NCI-H146 treated with DMSO at 0.1 percent for 48 hours (cell line): Measurements from ENCODE around the gene ZNF891.

Experiments used
- DNase-seq: peaks from one replicate; lab custom pipeline; 2025; ENCODE audit not compliant: unreplicated experiment; lab: John Stamatoyannopoulos, UW

Gene ZNF891

DNA sequence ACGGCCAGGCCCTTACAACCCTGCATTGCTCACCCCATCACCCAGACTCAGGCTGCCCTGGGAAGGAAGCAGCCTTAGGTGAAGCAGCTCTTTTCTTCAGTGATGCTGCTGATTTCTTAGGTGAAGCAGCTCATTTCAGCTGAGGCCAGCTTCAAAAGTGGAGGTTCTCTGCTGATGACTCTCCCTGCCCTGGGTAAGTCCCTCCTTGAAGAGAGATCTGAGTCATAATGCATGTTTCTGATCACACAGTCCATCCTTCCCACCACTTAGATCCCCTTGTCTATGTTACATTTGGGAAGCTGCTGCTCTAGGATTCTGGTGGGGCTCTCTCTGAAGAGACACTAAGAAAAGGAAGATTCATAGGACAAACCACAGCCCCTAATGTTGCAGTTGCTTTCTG, 66.5 kb downstream of the ZNF891 start:
- DNase-seq = no peak

DNA sequence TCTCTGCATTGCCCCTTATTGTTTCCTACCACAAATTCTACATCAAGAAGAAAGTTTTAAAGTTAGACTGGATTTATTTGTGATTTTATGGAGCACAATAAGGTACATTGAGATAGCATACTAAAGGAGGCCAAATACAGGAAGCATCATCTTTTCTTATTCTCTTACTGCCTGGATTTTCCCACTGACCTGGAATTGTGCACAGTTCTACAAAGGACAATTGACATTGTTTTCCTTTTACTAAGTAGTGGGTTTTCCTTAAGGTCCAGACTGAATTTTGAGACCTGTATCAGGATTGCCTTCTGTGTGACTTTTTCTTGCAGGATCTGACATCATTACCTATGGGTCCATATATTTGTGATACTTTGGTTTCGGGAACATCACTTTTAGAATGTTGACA, 68.1 kb downstream of the ZNF891 start:
- no peak for DNase-seq

DNA sequence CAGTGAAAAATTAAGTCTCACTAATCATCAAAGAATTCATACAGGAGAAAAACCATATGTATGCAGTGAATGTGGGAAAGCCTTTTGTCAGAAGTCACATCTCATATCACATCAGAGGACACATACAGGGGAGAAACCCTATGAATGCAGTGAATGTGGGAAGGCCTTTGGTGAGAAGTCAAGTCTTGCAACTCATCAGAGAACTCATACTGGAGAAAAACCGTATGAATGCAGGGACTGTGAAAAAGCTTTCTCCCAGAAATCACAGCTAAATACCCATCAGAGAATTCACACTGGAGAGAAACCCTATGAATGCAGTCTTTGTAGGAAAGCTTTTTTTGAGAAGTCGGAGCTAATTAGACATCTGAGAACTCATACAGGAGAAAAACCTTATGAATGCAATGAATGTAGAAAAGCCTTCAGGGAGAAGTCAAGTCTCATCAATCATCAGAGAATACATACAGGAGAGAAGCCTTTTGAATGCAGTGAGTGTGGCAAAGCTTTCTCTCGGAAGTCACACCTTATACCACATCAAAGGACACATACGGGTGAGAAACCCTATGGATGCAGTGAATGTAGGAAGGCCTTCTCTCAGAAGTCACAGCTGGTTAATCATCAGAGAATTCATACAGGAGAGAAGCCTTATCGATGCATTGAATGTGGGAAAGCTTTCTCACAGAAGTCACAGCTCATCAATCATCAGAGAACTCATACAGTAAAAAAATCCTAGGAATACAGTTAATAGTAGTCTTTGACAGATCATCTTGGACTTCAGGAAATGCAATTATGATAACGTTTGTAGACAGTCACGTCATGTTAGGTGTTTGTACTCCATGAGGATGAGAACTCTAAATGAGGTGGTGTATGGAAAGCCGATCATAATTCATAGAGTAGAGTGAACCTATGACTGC, 71.6 kb downstream of the ZNF891 start:
- no peak for DNase-seq

DNA sequence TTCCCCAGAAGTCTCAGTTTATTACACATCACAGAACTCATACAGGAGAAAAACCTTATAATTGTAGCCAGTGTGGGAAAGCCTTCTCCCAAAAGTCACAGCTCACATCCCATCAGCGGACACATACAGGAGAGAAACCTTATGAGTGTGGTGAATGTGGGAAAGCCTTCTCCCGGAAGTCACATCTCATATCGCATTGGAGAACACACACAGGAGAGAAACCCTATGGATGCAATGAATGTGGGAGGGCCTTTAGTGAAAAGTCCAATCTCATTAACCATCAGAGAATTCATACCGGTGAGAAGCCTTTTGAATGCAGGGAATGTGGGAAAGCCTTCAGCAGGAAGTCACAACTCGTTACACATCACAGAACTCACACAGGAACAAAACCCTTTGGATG, 72.6 kb downstream of the ZNF891 start:
- DNase-seq = no peak
